Bronchial epithelial cell (primary cell): ENCODE measurements around the gene MPZL1. TPM values are rescaled to one million over a fixed set of nuclear protein-coding genes. Genes with fewer than 3 reads are reported as not detected.

Experiments used
- DNase-seq: peaks from one replicate; pipeline ENCODE4 v3.0.0-alpha.2; 2010; ENCODE audit warnings: low read depth
- FAIRE-seq: peaks from 2 replicates; lab custom pipeline; 2011; peaks lifted over from hg19 to GRCh38; lab: Jason Lieb, UNC
- H3K27me3 ChIP-seq: 2 replicates; pipeline ENCODE4 v1.5.1; 2011; ENCODE audit warnings: low read length; ENCODE audit not compliant: control insufficient read depth, insufficient read depth
- H3K36me3 ChIP-seq: 2 replicates; pipeline ENCODE4 v1.5.1; 2011; ENCODE audit warnings: low read length; ENCODE audit not compliant: control insufficient read depth, insufficient read depth
- H3K4me3 ChIP-seq: 2 replicates; pipeline ENCODE4 v1.5.1; 2011; ENCODE audit warnings: mild to moderate bottlenecking, low read depth, low read length, control low read depth
- total RNA-seq: library from RNA; depleted of rRNA; stranded (reverse); fragments of >200 nt; gene quantifications from 2 replicates; pipeline ENCODE4 v1.2.1, GENCODE V29; 2014
- TF ChIP-seq, protein P1 (sequence below): IDR thresholded peaks from 2 replicates; pipeline ENCODE4 v1.5.1; 2011; ENCODE audit warnings: mild to moderate bottlenecking, moderate library complexity, low read length, control low read depth, inconsistent platforms; ENCODE audit not compliant: insufficient read depth, severe bottlenecking

The MPZL1 gene
- total RNA-seq, 1 donor from 2014 or later: 95.6 TPM

DNA sequence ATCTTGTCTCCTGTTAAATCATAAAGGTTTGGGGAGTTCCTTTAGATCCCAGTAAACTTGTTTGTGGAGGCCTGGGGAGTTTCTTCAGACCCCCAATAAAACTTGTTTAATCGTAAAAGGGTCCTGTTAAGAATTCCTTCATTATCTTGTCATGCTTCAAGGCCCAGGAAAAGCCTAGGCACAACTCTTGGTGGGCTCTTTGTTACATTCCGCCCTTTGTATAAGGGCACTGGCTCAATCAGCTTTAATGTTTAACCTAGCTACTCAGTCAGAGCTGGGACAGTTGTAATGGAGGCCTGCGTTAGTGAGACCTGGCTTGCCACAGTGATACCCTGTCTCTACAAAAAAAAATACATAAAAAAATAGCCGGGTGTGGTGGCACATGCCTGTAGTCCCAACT lies 77.2 kb downstream of the MPZL1 start:
- Histone ChIP-seq H3K4me3 (no peak overlapping the region), H3K36me3 (no peaks in the 10 kb centered on the region), H3K27me3 (no peaks in the 10 kb centered on the region)
- no peak for FAIRE-seq
- no peak for DNase-seq
- TF ChIP-seq, protein P1, sequence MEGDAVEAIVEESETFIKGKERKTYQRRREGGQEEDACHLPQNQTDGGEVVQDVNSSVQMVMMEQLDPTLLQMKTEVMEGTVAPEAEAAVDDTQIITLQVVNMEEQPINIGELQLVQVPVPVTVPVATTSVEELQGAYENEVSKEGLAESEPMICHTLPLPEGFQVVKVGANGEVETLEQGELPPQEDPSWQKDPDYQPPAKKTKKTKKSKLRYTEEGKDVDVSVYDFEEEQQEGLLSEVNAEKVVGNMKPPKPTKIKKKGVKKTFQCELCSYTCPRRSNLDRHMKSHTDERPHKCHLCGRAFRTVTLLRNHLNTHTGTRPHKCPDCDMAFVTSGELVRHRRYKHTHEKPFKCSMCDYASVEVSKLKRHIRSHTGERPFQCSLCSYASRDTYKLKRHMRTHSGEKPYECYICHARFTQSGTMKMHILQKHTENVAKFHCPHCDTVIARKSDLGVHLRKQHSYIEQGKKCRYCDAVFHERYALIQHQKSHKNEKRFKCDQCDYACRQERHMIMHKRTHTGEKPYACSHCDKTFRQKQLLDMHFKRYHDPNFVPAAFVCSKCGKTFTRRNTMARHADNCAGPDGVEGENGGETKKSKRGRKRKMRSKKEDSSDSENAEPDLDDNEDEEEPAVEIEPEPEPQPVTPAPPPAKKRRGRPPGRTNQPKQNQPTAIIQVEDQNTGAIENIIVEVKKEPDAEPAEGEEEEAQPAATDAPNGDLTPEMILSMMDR: no peak

DNA sequence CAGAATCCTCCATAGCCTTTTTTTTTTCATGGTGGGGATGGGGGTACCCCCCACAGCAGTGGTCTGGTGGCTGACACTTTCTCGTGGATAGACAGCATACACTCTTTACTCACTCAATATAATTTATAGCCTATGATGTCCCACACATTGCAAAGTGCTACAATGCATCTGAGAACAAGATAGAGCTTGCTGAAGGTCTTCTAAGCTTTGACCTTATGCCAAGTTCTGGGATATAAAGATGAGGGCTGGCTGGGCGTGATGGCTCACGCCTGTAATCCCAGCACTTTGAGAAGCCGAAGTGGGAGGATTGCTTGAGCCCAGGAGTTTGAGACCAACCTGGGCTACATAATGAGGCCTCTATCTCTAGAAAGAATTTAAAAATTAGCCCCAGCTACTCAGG lies 78.0 kb downstream of the MPZL1 start:
- DNase-seq (peak; percentile 84), FAIRE-seq (no peak)
- no peak overlapping the region for H3K4me3 ChIP-seq
- TF ChIP-seq, protein P1: no peak
- H3K36me3 ChIP-seq: no peaks in the 10 kb centered on the region
- H3K27me3 ChIP-seq: no peaks in the 10 kb centered on the region

DNA sequence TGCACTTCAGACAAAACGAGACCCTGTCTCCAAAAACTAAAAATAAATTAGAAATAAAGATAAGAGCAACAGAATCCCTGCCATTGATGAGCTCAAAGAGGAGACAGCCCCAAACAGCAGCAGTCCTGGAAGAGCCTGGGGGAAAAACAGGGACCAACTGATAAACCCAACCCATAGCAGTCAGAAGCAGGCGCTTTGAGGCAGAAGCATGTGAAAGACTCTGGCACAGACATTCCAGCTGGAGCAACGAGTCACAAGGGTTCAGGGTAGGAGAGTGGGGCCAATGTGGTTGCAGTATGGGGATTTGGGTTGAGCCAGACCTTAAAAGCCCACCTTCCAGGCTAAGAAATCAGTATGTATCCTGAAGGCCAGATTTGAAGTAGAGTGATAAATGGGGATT lies 78.5 kb downstream of the MPZL1 start:
- Histone ChIP-seq H3K36me3 (no peaks in the 10 kb centered on the region), H3K4me3 (no peak overlapping the region), H3K27me3 (no peaks in the 10 kb centered on the region)
- TF ChIP-seq, protein P1: no peak
- FAIRE-seq: no peak
- no peak for DNase-seq

DNA sequence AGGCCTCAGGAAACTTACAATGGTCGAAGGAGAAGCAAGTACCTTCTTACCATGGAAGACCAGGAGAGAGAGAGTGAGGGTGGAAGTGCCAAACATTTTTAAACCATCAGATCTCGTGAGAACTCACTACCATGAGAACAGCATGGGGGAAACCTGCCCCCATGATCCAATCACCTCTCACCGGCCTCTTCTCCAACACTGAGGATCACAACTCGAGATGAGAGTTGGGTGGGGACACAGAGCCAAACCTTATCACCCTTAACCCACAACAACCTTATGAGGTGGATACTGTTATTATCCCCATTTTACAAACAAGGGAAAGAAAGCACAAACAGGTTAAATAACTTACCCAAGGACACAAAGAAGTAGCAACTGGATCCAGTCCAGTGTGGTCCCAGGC lies 80.5 kb downstream of the MPZL1 start:
- DNase-seq (no peak), FAIRE-seq (no peak)
- Histone ChIP-seq H3K36me3 (no peaks in the 10 kb centered on the region), H3K4me3 (no peak overlapping the region), H3K27me3 (no peaks in the 10 kb centered on the region)
- TF ChIP-seq, protein P1: no peak

DNA sequence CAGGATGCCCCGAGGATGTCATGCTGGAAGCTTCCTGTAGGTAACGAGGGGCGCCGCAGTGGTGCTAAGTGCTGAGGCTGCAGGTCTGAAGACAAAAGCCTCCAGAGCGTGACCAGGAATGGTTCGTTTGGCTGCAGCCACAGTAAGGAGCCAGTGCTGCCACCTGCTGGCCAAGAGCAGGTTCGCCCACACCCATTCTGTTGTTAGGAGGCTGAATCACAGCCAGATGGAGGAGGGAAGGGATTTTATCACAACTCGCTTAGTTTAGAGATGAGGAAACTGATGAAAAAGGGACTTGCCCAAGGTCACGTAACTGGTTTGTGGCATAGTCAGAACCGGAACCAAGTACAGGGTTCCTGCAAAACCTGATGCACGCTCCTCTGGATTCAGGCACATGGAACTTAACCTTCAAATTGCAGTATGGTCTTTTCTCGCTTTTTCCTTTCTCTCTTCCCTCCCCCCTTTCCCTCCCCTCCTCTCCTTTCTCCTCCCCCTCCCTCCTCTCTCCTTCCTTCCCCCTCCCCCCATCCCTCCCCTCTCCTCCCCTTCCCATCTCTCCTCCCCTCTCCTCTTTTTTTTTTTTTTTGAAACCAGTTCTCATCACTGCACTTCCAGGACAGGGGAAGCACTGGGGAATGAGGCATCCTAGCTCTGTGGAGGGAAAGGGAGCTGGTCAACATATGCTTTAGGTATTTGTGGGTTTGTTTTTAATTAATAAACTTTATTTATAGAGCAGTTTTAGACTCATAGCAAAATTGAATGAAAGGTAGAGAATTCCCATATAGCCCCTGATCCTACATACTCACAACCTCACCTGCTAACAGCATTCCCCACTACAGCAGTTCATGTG lies 81.8 kb downstream of the MPZL1 start:
- FAIRE-seq: no peak

More for the DNA sequence above, 81.8 kb downstream of the MPZL1 start:
- Histone ChIP-seq H3K36me3 (no peaks in the 10 kb centered on the region), H3K27me3 (no peaks in the 10 kb centered on the region), H3K4me3 (no peak overlapping the region)
- peak; percentile 91 for DNase-seq
- TF ChIP-seq, protein P1: peak; percentile 97
